HG02588 (cell line): Measurements from ENCODE around the gene MED10.
"Not testable (repeated sequence)": the region's sequence is repeated elsewhere in the genome, so short reads cannot be mapped to it uniquely, and the experiment has no call there.

Source experiments
- ATAC-seq: cut with Tn5 transposase; IDR thresholded peaks from one replicate; pipeline ENCODE4 v1.9.1; 2021; ENCODE audit warnings: mild to moderate bottlenecking, moderate library complexity; ENCODE audit not compliant: unreplicated experiment

The MED10 gene

GRCh38 chr5:6376974-6377520, 1.3 kb downstream of the MED10 start:
- ATAC-seq: no peak

GRCh38 chr5:6373081-6373846, 5.1 kb downstream of the MED10 start:
- ATAC-seq: no peak

GRCh38 chr5:6372251-6373080, 5.9 kb downstream of the MED10 start:
- no peak for ATAC-seq

GRCh38 chr5:6371079-6371810, 7.1 kb downstream of the MED10 start:
- no peak for ATAC-seq

GRCh38 chr5:6370580-6370979, 7.8 kb downstream of the MED10 start:
- ATAC-seq: no peak

GRCh38 chr5:6365977-6366590, 12.3 kb downstream of the MED10 start:
- no peak for ATAC-seq

GRCh38 chr5:6365142-6365976, 13.0 kb downstream of the MED10 start:
- ATAC-seq: no peak

- ATAC-seq: not testable (repeated sequence)
Observed at GRCh38 chr5:6363454-6364011, 14.8 kb downstream of the MED10 start.

GRCh38 chr5:6362846-6363245, 15.5 kb downstream of the MED10 start:
- no peak for ATAC-seq

- no peak for ATAC-seq
Observed at GRCh38 chr5:6361101-6361500, 17.2 kb downstream of the MED10 start.

GRCh38 chr5:6360323-6361072, 17.8 kb downstream of the MED10 start:
- no peak for ATAC-seq

GRCh38 chr5:6359555-6360322, 18.6 kb downstream of the MED10 start:
- no peak for ATAC-seq

- ATAC-seq: no peak
Observed at GRCh38 chr5:6358434-6358820, 19.9 kb downstream of the MED10 start.

GRCh38 chr5:6357817-6358433, 20.4 kb downstream of the MED10 start:
- ATAC-seq: not testable (repeated sequence)

- ATAC-seq: no peak
Observed at GRCh38 chr5:6356578-6357164, 21.7 kb downstream of the MED10 start.

GRCh38 chr5:6355294-6355693, 23.1 kb downstream of the MED10 start:
- no peak for ATAC-seq

GRCh38 chr5:6354848-6355247, 23.5 kb downstream of the MED10 start:
- no peak for ATAC-seq
